Endometrial microvascular endothelial cells (primary cell): ENCODE data around the gene ESD. TPM values are rescaled to one million over a fixed set of nuclear protein-coding genes. Genes with fewer than 3 reads are reported as not detected.
"Not testable (repeated sequence)": the region's sequence is repeated elsewhere in the genome, so short reads cannot be mapped to it uniquely, and the experiment has no call there.

ENCODE experiments used
- in situ Hi-C: cut with HindIII; loops from 2 replicates; pipeline ENCODE4 v1.10.0; 2017; ENCODE audit warnings: low sequenced_read_pairs, low pct_unique_long_range_greater_than_20kb; ENCODE audit errors: inconsistent ontology term
- total RNA-seq: library from RNA; depleted of rRNA; stranded (reverse); fragments of >200 nt; gene quantifications from one replicate; pipeline ENCODE4 v1.2.3, GENCODE V29; 2015; ENCODE audit errors: inconsistent ontology term

ESD gene
- total RNA-seq, 1 donor from 2014 or later = 211 TPM

DNA sequence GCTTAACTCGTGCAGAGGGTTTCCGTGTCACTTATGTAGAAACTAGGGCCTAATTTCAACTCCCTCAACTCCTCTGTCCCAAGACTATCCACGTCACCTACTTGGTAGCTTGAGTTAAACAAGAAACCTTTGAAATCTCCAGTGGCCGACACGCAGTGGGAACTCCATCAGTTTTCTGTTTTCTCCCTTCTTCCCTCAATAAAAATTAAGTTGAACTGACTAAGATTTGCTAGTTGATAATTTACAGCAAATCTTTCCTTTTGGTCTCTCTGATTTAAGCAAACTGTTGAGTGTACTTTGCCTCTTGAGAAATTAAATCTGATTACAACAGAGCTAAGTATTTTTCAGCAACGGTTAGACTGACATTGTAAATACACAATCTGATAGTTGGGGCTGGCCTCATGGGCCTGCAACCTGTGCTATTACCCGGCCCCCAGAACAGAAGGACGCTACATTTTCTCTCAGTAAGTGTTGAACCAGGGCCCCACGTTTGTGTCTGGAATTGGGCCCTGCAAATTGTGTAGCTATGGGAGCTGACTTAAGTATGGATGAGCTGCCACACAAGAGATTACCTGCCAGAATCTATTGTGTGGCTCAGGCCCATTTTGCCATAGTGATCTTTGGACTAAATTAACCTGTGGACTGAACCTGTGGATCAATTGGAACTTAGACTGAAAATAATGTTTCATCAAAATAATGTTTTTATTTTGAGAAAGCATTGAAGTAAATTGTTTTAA is 708 bp upstream of the ESD start:
- in situ Hi-C loops = no loop called here

DNA sequence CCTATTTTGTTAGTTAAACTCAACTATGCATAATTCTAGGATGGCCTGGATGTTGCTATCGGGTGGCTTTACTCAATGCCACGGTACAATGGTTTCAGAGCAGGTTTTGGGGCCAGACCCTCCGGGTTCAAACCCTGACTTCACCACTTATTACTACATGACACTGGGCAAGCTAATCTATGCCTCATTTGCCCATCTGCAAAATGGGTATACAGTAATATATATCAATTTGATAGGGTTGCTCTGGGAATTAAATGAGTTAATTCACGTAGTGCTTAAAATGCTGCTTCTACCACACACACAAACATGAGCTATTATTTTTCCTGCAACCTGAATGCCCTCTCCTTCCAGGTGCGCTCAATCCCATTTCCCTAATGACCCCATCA is 839 bp downstream of the ESD start:
- in situ Hi-C loops = no loop called here

- in situ Hi-C loops = no loop called here
These were observed 1.6 kb downstream of the ESD start for GRCh38 chr13:46795321-46795720.

DNA sequence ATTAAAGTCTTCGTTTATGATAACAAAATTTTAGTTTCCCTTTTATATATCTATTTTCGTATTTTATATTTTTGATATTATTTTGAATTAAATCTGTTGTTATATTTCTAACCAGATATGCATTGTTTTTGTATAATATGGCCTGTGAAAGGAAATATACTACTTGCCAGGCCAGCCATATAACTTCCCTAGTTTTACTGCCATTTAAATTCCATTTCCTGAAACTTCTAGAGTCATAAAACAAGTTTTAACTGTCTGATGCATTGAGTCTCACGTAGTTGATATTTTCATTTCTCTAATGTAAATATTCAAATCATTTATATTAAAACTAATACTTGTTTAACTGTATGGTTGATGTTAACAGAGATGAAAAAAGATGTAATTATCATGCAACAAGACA is 13.5 kb downstream of the ESD start:
- in situ Hi-C loops = no loop called here

DNA sequence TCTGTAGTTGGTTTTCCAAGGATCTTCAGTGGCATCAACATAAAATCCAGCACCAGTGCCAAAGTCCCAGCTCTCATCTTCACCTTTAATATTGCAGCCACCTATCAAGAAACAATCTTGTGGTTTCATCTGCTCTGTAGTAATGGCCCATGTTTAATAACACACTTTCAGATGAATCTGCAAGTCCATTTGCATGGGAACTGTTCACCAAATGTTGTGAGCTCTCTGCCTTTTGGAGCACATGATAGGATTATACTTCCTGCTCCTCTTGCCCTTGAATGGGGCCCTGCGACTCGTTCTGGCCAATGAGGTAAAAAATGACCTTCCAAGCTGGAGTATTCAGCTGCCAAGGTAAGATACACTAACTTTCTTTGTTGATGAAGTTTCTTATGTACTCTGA is 14.3 kb downstream of the ESD start:
- in situ Hi-C loops = no loop called here

DNA sequence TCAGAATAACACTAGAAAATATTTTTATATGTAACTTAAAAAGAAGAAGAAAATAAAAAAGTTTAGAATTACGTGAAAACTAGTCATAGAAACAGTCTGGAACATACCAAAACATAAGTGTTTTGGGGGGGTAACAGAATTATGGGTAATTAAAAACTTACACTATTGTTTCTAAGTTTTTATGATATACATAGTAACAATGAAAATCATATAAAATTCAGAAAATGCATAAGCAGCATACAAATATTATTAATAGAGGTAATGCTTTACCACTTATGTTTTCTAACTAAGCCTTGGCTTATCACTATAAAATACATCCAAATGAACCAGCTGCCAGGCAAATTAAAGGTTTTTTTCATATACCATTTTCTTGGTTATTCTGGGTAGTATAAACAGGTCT is 14.9 kb downstream of the ESD start:
- in situ Hi-C loops = no loop called here

GRCh38 chr13:46778890-46779289 is 18.1 kb downstream of the ESD start:
- in situ Hi-C loops = no loop called here

GRCh38 chr13:46778095-46778494 is 18.9 kb downstream of the ESD start:
- in situ Hi-C loops = no loop called here

- in situ Hi-C loops = no loop called here
These were observed 21.4 kb downstream of the ESD start for GRCh38 chr13:46775385-46776107.

GRCh38 chr13:46773541-46773940 is 23.4 kb downstream of the ESD start:
- in situ Hi-C loops = no loop called here

DNA sequence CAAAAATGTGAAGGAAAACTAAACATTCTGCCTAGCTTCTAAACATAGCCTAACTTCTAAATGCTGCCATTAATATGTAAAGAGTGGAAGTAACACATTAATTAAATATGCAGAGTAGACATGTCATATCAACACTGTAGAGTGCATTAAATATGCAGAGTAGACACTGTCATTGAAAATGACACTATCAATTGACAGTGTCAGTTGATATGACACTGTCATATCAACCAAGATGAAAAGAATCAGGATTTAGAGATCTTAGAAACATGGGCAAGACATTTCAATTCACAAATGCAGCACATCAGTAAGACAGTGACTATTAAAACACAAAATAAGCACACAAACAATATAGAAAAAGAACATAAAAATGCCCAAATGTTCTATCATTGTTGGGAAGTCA is 25.3 kb downstream of the ESD start:
- in situ Hi-C loops = no loop called here

DNA sequence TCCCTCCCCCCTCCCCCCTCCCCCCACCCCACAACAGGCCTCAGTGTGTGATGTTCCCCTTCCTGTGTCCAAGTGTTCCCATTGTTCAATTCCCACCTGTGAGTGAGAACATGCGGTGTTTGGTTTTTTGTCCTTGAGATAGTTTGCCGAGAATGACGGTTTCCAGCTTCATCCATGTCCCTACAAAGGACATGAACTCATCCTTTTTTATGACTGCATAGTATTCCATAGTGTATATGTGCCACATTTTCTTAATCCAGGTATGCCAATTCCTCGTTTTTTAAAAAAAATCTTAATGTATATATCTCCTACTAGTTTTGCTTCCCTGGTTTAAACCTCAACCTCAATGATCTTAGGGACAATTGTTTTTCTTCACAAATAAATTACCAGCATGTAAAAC is 27.0 kb downstream of the ESD start:
- in situ Hi-C loops = not testable (repeated sequence)

- in situ Hi-C loops = no loop called here
These were observed 35.1 kb downstream of the ESD start for GRCh38 chr13:46761866-46762265.

DNA sequence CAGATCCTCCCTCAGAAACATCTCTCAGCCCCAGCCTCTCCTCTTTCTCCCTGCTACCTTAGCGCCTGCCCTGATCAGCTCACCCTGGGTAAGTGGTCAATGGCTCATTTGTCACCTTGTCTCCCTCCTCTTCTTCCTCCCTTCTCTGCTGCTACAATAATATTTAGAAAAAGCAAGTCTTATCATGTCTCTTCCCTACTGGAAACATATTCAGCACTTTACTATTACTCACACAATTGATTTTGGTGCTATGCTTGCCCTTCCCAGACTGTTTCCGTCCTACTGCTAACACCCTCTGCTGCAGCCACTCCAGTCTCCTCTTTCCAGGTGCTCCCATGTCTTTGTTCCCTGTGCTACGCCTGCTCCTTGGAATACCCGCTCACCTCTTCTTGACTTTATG is 35.8 kb downstream of the ESD start:
- in situ Hi-C loops = no loop called here

GRCh38 chr13:46759846-46760245 is 37.1 kb downstream of the ESD start:
- in situ Hi-C loops = no loop called here

DNA sequence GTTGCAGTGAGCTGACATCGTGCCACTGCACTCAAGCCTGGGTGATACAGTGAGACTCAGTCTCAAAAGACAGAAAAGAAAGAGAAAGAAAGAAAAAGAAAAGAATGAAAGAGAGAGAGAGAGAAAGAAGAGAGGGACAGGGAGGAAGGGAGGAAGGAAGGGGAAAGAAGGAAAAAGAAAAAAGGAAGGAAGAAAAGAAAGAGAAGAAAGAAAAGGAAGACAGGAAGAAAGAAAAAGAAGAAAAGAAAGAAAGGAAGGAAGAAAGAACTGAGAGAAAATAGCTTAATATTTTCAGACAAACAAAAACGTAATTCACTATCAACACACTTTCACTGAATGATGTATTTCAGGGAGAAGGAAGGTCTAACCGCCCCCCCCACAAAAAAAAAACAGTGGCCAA is 39.3 kb downstream of the ESD start:
- in situ Hi-C loops = no loop called here

DNA sequence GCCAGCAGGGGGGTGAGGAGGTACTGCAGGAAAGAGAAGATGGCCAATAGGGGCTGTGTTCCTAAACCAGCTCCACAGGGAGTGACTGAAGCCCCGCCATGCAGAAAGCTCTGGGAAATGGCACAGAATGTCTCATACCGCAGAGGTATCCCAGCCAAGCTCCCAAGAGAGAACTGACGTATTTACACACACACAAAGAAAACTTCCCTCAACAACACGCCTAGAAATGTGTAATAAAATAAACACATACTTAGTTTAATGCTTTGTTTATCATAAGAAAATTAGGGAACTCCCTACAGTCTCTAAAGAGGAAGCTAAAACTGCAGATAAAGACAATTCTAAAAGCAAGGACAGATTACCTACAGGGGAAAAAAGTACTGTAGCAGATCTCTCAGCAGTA is 40.0 kb downstream of the ESD start:
- in situ Hi-C loops = no loop called here

- in situ Hi-C loops = not testable (repeated sequence)
These were observed 41.5 kb downstream of the ESD start for GRCh38 chr13:46755508-46755907.

GRCh38 chr13:46754812-46755211 is 42.1 kb downstream of the ESD start:
- in situ Hi-C loops = no loop called here

DNA sequence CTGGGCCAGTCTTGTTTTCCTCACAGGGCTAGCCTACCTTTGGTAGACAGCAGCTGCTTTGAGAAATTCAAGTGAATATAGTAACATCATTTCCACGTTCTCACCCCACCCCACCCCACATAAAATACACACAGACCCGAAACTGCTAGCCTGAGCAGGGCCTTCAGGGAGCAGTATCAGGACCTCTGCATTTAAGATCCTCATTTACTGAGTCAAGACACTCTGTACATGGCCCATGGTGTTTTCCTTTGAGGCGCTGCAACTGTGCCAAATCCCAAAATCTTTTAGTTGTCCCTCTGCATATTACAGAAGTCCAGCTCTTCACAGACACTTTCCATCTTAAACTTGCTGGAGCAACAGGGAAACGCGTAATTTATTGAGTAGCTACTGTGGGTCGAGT is 43.0 kb downstream of the ESD start:
- in situ Hi-C loops = no loop called here

DNA sequence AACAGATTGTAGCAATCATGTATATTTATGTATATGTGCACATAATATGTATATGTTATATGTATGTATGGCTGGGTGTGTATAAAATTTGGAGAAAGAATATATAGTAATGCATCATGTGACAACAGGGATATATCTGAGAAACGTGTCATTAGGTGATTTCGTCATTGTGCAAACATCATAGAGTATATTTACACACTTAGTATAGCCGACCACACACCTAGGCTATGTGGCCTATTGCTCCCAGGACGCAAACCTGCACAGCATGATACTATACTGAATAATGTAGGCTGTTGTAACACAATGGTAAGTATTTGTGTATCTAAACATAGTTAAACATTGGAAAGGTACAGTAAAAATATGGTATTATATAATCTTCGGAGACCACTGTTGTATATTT is 43.8 kb downstream of the ESD start:
- in situ Hi-C loops = no loop called here
